ENCODE measurements around the gene PIP4K2C.

DNA sequence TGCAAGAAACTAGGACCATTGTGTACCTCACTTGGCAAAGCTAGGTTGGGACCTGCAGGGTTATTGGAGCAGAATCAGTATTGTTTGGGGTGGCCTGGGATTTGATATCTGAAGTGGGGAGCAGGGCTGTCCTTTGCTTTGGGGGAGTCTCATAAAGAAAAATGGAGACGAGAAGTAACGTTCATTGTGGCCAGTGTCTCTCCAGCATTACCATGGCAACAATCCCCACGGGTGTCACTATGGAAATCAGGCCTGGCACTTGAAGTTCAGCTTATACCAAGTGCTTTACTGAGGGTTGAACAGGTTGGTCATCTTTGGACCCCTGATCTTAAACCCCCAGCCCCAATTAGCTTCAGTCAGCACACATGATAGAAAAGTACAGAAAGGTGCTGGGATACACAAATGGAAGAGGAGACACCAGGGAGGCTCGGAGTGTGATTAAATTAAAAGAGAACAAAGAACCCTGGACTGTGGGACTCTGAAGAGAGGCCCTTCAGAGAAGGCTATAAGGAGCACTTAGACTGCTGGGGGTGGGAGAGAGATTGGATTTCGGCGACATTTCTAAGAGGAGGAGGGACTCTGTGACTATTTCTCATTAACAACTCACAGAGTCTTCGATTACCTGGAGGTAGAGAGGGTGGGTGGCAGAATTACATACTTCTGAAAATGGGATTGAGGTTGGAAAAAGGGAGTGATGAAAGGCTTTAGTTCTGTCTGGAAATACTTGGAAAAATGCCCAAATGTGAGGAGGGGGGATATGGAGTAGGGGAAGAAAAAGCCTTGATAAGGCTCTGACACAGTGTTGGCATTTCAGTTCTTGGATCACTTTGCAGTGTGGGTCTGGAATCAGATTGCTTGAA, 37.4 kb upstream of the PIP4K2C start:
- no peak for TF ChIP-seq EZH2 (IDR thresholded peaks at IDR 0.05; ENCODE audit: low read length, missing control alignments)
- TF ChIP-seq, protein P1, sequence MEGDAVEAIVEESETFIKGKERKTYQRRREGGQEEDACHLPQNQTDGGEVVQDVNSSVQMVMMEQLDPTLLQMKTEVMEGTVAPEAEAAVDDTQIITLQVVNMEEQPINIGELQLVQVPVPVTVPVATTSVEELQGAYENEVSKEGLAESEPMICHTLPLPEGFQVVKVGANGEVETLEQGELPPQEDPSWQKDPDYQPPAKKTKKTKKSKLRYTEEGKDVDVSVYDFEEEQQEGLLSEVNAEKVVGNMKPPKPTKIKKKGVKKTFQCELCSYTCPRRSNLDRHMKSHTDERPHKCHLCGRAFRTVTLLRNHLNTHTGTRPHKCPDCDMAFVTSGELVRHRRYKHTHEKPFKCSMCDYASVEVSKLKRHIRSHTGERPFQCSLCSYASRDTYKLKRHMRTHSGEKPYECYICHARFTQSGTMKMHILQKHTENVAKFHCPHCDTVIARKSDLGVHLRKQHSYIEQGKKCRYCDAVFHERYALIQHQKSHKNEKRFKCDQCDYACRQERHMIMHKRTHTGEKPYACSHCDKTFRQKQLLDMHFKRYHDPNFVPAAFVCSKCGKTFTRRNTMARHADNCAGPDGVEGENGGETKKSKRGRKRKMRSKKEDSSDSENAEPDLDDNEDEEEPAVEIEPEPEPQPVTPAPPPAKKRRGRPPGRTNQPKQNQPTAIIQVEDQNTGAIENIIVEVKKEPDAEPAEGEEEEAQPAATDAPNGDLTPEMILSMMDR (conservative IDR thresholded peaks at IDR 0.05 in 1 of 2, IDR thresholded peaks at IDR 0.05 in 1 of 2; ENCODE audit: low read depth in 1 of 2, low read length in 2 of 2) = no peak
